ENCODE measurements around the gene DNTT.

DNTT gene

GRCh38 chr10:96380821-96381220 lies 76.6 kb downstream of the DNTT start:
- H3K9me3 ChIP-seq (ENCODE audit: insufficient read depth, low read depth, low read length) = no peaks in the 10 kb centered on the region
- no peak overlapping the region for H3K9ac ChIP-seq (ENCODE audit: low read depth, low read length)
- no peaks in the 10 kb centered on the region for H3K4me1 ChIP-seq (ENCODE audit: insufficient read depth, low read length)
- no peaks in the 10 kb centered on the region for H3K27me3 ChIP-seq (ENCODE audit: insufficient read depth, low read length)
- no peak overlapping the region for H3K4me3 ChIP-seq (ENCODE audit: low read length)
- 93% methylated on average over 7 of the region's 7 CpGs for WGBS
- no peaks in the 10 kb centered on the region for H3K36me3 ChIP-seq (ENCODE audit: insufficient read depth, low read length)
- H3K27ac ChIP-seq (ENCODE audit: low read depth, low read length) = no peak overlapping the region

- H3K9ac ChIP-seq (ENCODE audit: low read depth, low read length) = no peak overlapping the region
- 89% methylated on average over 25 of the region's 25 CpGs for WGBS
- H3K27ac ChIP-seq (ENCODE audit: low read depth, low read length) = no peak overlapping the region
- no peak overlapping the region for H3K4me3 ChIP-seq (ENCODE audit: low read length)
- no peaks in the 10 kb centered on the region for H3K9me3 ChIP-seq (ENCODE audit: insufficient read depth, low read depth, low read length)
- no peaks in the 10 kb centered on the region for H3K27me3 ChIP-seq (ENCODE audit: insufficient read depth, low read length)
- H3K36me3 ChIP-seq (ENCODE audit: insufficient read depth, low read length) = no peaks in the 10 kb centered on the region
- H3K4me1 ChIP-seq (ENCODE audit: insufficient read depth, low read length) = no peaks in the 10 kb centered on the region
These were observed 80.3 kb downstream of the DNTT start for GRCh38 chr10:96384506-96384905.

- no peaks in the 10 kb centered on the region for H3K36me3 ChIP-seq (ENCODE audit: insufficient read depth, low read length)
- no peak overlapping the region for H3K9ac ChIP-seq (ENCODE audit: low read depth, low read length)
- no peak overlapping the region for H3K27ac ChIP-seq (ENCODE audit: low read depth, low read length)
- 96% methylated on average over 1 of the region's 2 CpGs for WGBS
- no peaks in the 10 kb centered on the region for H3K9me3 ChIP-seq (ENCODE audit: insufficient read depth, low read depth, low read length)
- H3K4me3 ChIP-seq (ENCODE audit: low read length) = no peak overlapping the region
- H3K27me3 ChIP-seq (ENCODE audit: insufficient read depth, low read length) = no peaks in the 10 kb centered on the region
- H3K4me1 ChIP-seq (ENCODE audit: insufficient read depth, low read length) = no peaks in the 10 kb centered on the region
These were observed 82.9 kb downstream of the DNTT start for GRCh38 chr10:96387161-96387560.

GRCh38 chr10:96387601-96388000 lies 83.4 kb downstream of the DNTT start:
- no peaks in the 10 kb centered on the region for H3K4me1 ChIP-seq (ENCODE audit: insufficient read depth, low read length)
- H3K9ac ChIP-seq (ENCODE audit: low read depth, low read length) = no peak overlapping the region
- no peaks in the 10 kb centered on the region for H3K9me3 ChIP-seq (ENCODE audit: insufficient read depth, low read depth, low read length)
- no peaks in the 10 kb centered on the region for H3K36me3 ChIP-seq (ENCODE audit: insufficient read depth, low read length)
- WGBS = 87% methylated on average over 6 of the region's 7 CpGs
- H3K4me3 ChIP-seq (ENCODE audit: low read length) = no peak overlapping the region
- no peak overlapping the region for H3K27ac ChIP-seq (ENCODE audit: low read depth, low read length)
- no peaks in the 10 kb centered on the region for H3K27me3 ChIP-seq (ENCODE audit: insufficient read depth, low read length)

Measured in HUES64 (cell line).